Gastrocnemius medialis (tissue), 4 donors: Measurements from ENCODE around the gene YIF1A. TPM values are rescaled to one million over a fixed set of nuclear protein-coding genes. Genes with fewer than 3 reads are reported as not detected.
A peak's percentile ranks its signal among the peaks of the same experiment; 100 is the strongest.

Source experiments
- ATAC-seq, 2 donors: fragments of 150-250 bp; one replicate each; pipeline ENCODE4 v1.9.1; 2016
- DNase-seq, 2 donors: peaks; one replicate each; pipeline ENCODE4 v3.0.0-alpha.2; 2019
- H3K27ac ChIP-seq, 4 donors: fragments of 200-600 bp; sonication (generic); 1 replicate in 1 of 4; 2 replicates in 3 of 4; pipeline ENCODE4 v1.5.1; 2016 to 2018; ENCODE audit warnings: mild to moderate bottlenecking in 2 of 4, moderate library complexity in 1 of 4
- H3K27me3 ChIP-seq, 3 donors: fragments of 200-600 bp; sonication (generic) in 2 of 3; 1 replicate in 1 of 3; 2 replicates in 2 of 3; pipeline versions ENCODE4 v1.5.1 to v1.6.0; 2016 to 2019; ENCODE audit warnings: mild to moderate bottlenecking in 1 of 3, moderate library complexity in 1 of 3
- H3K36me3 ChIP-seq, 2 donors: fragments of 200-600 bp; sonication (generic) in 1 of 2; one replicate each; pipeline ENCODE4 v1.5.1; 2017 to 2018
- H3K4me1 ChIP-seq, 2 donors: fragments of 200-600 bp; sonication (generic) in 1 of 2; one replicate each; pipeline ENCODE4 v1.5.1; 2016 to 2017; ENCODE audit warnings: mild to moderate bottlenecking in 2 of 2
- H3K4me3 ChIP-seq, 4 donors: fragments of 200-600 bp; sonication (generic) in 3 of 4; 1 replicate in 1 of 4; 2 replicates in 3 of 4; pipeline ENCODE4 v1.5.1; 2016 to 2019; ENCODE audit warnings: mild to moderate bottlenecking in 2 of 4
- H3K9me3 ChIP-seq, 3 donors: fragments of 200-600 bp; sonication (generic) in 2 of 3; 1 replicate in 1 of 3; 2 replicates in 2 of 3; pipeline ENCODE4 v1.5.1; 2016 to 2019
- CTCF ChIP-seq, 5 experiments: fragments of 450-650 bp in 3 of 5; fragments of 200-600 bp in 2 of 5; sonication (generic) in 2 of 5; IDR thresholded peaks in 4 of 5; conservative IDR thresholded peaks in 1 of 5; 1 replicate in 4 of 5; 2 replicates in 1 of 5; pipeline ENCODE4 v1.5.1; 2016 to 2019; ENCODE audit warnings: antibody characterized with exemption in 5 of 5, mild to moderate bottlenecking in 3 of 5, moderate library complexity in 3 of 5
- POLR2A ChIP-seq, 2 donors: fragments of 450-650 bp; IDR thresholded peaks; one replicate each; pipeline ENCODE4 v1.6.1; 2017; ENCODE audit warnings: antibody characterized with exemption in 2 of 2, mild to moderate bottlenecking in 2 of 2, moderate library complexity in 2 of 2
- in situ Hi-C, 4 donors: fragments of 200-750 bp; cut with MboI; loops; one replicate each; pipeline versions ENCODE4 v1.15.0 to v1.8.0; 2017; ENCODE audit warnings: low sequenced_read_pairs in 4 of 4
- intact Hi-C: fragments of 100-400 bp; cut with DNase I; formaldehyde crosslinking; loops from one replicate; pipeline ENCODE4 v1.15.1; 2023; ENCODE audit warnings: low total_unique reads
- total RNA-seq, 4 donors: library from RNA; depleted of rRNA; stranded (reverse); fragments of >200 nt; gene quantifications; one replicate each; pipeline versions ENCODE4 v1.1.0 to v1.2.3, GENCODE V29; 2016

Gene YIF1A
- total RNA-seq, 4 donors from 2014 or later, result 106 to 137 (median 113) TPM

GRCh38 chr11:66287889-66288670 is 863 bp downstream of the YIF1A start:
- Histone ChIP-seq H3K4me1 (peaks cover 20 to 36% of the 10 kb centered on the region in 2 donors), H3K4me3 (peak overlapping the region; percentile 80 to 87 (median 85)), H3K27me3 (peaks cover 14 to 18% (median 17%) of the 10 kb centered on the region in 3 donors), H3K27ac (peak overlapping the region; percentile 84 to 93 (median 92)), H3K9me3 (no peaks in the 10 kb centered on the region), H3K36me3 (peaks cover 0 to 6% of the 10 kb centered on the region in 2 donors)
- intact Hi-C loops, result loop anchor here (2.0 kb wide), 1 partner anchor 285 kb away; the partner anchor contains the start of genes BANF1 and EIF1AD
- no peak for TF ChIP-seq POLR2A (IDR thresholded peaks at IDR 0.05)
- TF ChIP-seq CTCF (IDR thresholded peaks at IDR 0.05 in 4 of 5, conservative IDR thresholded peaks at IDR 0.05 in 1 of 5), result no peak
- no peak for DNase-seq
- peak; percentile 3 to 9 for ATAC-seq
- in situ Hi-C loops, result loop anchor here in 1 of 4 donors (10.0 kb wide), 1 partner anchor 63 kb away; no protein-coding TSS in a partner anchor

GRCh38 chr11:66287211-66287888 is 1.6 kb downstream of the YIF1A start:
- in situ Hi-C loops, result loop anchor here in 1 of 4 donors (10.0 kb wide), 1 partner anchor 63 kb away; no protein-coding TSS in a partner anchor
- Histone ChIP-seq H3K27ac (no peak overlapping the region), H3K36me3 (peaks cover 0 to 6% of the 10 kb centered on the region in 2 donors), H3K9me3 (no peaks in the 10 kb centered on the region), H3K4me1 (peaks cover 24 to 42% of the 10 kb centered on the region in 2 donors), H3K27me3 (peaks cover 9 to 11% (median 10%) of the 10 kb centered on the region in 3 donors), H3K4me3 (peak overlapping the region in 1 of 4 donors; percentile 87)
- DNase-seq, result no peak
- ATAC-seq, result no peak
- intact Hi-C loops, result no loop called here
- TF ChIP-seq CTCF (IDR thresholded peaks at IDR 0.05 in 4 of 5, conservative IDR thresholded peaks at IDR 0.05 in 1 of 5), result no peak
- TF ChIP-seq POLR2A (IDR thresholded peaks at IDR 0.05), result no peak

- H3K4me1 ChIP-seq, result peaks cover 24 to 42% of the 10 kb centered on the region in 2 donors
- intact Hi-C loops (no loop called here), in situ Hi-C loops (loop anchor here in 1 of 4 donors (10.0 kb wide), 1 partner anchor 62 kb away; no protein-coding TSS in a partner anchor)
Measured at GRCh38 chr11:66286699-66287098, 2.2 kb downstream of the YIF1A start.

More at GRCh38 chr11:66286699-66287098, 2.2 kb downstream of the YIF1A start:
- ATAC-seq, result no peak
- Histone ChIP-seq H3K27ac (no peak overlapping the region), H3K4me3 (no peak overlapping the region), H3K9me3 (no peaks in the 10 kb centered on the region), H3K36me3 (peaks cover 0 to 6% of the 10 kb centered on the region in 2 donors), H3K27me3 (peaks cover 3 to 5% (median 5%) of the 10 kb centered on the region in 3 donors)
- no peak for DNase-seq
- TF ChIP-seq CTCF (IDR thresholded peaks at IDR 0.05 in 4 of 5, conservative IDR thresholded peaks at IDR 0.05 in 1 of 5), result no peak
- TF ChIP-seq POLR2A (IDR thresholded peaks at IDR 0.05), result no peak
